ENCODE data around the gene LRRC18.

DNA sequence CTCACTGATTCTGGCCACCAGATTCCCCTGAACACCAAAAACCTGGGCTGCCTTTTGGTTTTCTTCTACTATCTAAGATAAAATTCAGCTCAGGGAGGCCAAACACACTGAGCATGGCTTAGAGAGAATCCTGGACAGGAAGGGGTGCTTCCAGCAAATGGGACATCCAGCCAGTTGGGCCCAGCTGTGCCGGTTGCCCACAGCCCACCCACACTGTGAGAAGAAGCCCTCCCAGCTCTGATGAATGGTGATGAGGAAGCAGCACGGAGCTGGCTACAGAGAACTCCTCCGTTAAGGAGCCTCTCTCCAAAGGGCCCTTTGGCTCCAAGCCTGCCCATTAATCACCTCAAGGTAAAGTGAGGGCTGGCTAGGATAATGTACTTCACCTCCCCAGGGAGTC, 15.9 kb downstream of the LRRC18 start:
- TF ChIP-seq, protein P1, sequence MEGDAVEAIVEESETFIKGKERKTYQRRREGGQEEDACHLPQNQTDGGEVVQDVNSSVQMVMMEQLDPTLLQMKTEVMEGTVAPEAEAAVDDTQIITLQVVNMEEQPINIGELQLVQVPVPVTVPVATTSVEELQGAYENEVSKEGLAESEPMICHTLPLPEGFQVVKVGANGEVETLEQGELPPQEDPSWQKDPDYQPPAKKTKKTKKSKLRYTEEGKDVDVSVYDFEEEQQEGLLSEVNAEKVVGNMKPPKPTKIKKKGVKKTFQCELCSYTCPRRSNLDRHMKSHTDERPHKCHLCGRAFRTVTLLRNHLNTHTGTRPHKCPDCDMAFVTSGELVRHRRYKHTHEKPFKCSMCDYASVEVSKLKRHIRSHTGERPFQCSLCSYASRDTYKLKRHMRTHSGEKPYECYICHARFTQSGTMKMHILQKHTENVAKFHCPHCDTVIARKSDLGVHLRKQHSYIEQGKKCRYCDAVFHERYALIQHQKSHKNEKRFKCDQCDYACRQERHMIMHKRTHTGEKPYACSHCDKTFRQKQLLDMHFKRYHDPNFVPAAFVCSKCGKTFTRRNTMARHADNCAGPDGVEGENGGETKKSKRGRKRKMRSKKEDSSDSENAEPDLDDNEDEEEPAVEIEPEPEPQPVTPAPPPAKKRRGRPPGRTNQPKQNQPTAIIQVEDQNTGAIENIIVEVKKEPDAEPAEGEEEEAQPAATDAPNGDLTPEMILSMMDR (IDR thresholded peaks at IDR 0.05; ENCODE audit: borderline replicate concordance, extremely low read depth, low read length, poor library complexity, severe bottlenecking) = no peak
- TF ChIP-seq EZH2 (IDR thresholded peaks at IDR 0.05; ENCODE audit: borderline replicate concordance, low read depth, low read length, severe bottlenecking) = no peak
